Ovary (tissue), 9 donors: ENCODE measurements around the gene COL15A1. TPM values are rescaled to one million over a fixed set of nuclear protein-coding genes. Genes with fewer than 3 reads are reported as not detected.
"Not testable (repeated sequence)": the region's sequence is repeated elsewhere in the genome, so short reads cannot be mapped to it uniquely, and the experiment has no call there.

ENCODE experiments used
- DNase-seq, 5 donors: peaks; one replicate each; pipeline ENCODE4 v3.0.0-alpha.2; 2019 to 2020
- H3K27ac ChIP-seq, 2 donors: fragments of 200-600 bp; one replicate each; pipeline versions ENCODE4 v1.5.1 to v1.8.0; 2019 to 2022
- H3K27me3 ChIP-seq: fragments of 200-600 bp; one replicate; pipeline ENCODE4 v1.8.0; 2022
- H3K36me3 ChIP-seq: fragments of 200-600 bp; sonication (generic); one replicate; pipeline ENCODE4 v1.5.1; 2019
- H3K4me1 ChIP-seq: one replicate; pipeline ENCODE4 v1.8.1; 2013; ENCODE audit warnings: mild to moderate bottlenecking, moderate library complexity; ENCODE audit not compliant: insufficient read depth
- H3K4me3 ChIP-seq: fragments of 200-600 bp; sonication (generic); one replicate; pipeline ENCODE4 v1.5.1; 2017
- H3K9me3 ChIP-seq, 2 donors: fragments of 200-600 bp in 1 of 2; sonication (generic) in 1 of 2; one replicate each; pipeline versions ENCODE4 v1.5.1 to v1.8.1; 2013 to 2019; ENCODE audit warnings: mild to moderate bottlenecking in 1 of 2, moderate library complexity in 1 of 2
- EP300 ChIP-seq: sonication (generic); formaldehyde crosslinking; IDR thresholded peaks from one replicate; pipeline ENCODE4 v1.6.1; 2017; ENCODE audit warnings: antibody characterized with exemption
- POLR2A ChIP-seq: fragments of 450-650 bp; IDR thresholded peaks from one replicate; pipeline ENCODE4 v1.6.1; 2017; ENCODE audit warnings: antibody characterized with exemption, mild to moderate bottlenecking, moderate library complexity
- WGBS, 3 donors: extraction: QIAGEN DNeasy Blood & Tissue Kit in 1 of 3; methylation state at CpG; one replicate each; pipeline versions ENCODE4 v1.1.5 to v1.1.7; 2013 to 2017; 5-methylcytosine and 5-hydroxymethylcytosine counted together
- intact Hi-C, 4 donors: fragments of 100-400 bp; cut with DNase I; formaldehyde crosslinking; loops; one replicate each; pipeline versions ENCODE4 v1.11.0 to v1.15.1; 2022 to 2023
- polyA plus RNA-seq, 2 donors: library from polyadenylated mRNA; stranded (reverse); fragments of 200-250 nt in 1 of 2; fragments of 350-450 nt in 1 of 2; fragmentation: Illumina TruSeq in 1 of 2; extraction: RNeasy Lipid Tissue Mini Kit (QIAGEN cat#74804) in 1 of 2; gene quantifications; one replicate each; pipeline ENCODE4 v1.2.3, GENCODE V29; 2013 to 2014
- total RNA-seq, 7 donors: library from RNA; depleted of rRNA in 2 of 7; stranded (reverse); fragments of >200 nt in 2 of 7; fragmentation: NEBNext Ultra II Directional in 3 of 7; extraction: Animal tissue kit (Norgen Biotek cat#: 25700) in 3 of 7; gene quantifications; one replicate each; pipeline versions ENCODE4 v1.1.0 to v1.2.4, GENCODE V29; 2016 to 2023
- TF ChIP-seq, protein P1 (sequence below), 3 donors: fragments of 450-650 bp in 2 of 3; fragments of 200-600 bp in 1 of 3; IDR thresholded peaks; one replicate each; pipeline versions ENCODE4 v1.5.1 to v1.8.0; 2016 to 2022; ENCODE audit warnings: antibody characterized with exemption in 3 of 3, mild to moderate bottlenecking in 1 of 3
- donor health status: DM: no; HTN: no; CAD: no; lungs with moderate emphysema.
- donor health status: DM: no; HTN: no; CAD: no.
- donor health status: Bipolar disorder and iron deficiency.
- donor health status: DM: yes; HTN: yes; CAD: no.
- donor health status: DM: no; HTN: no; CAD: no.
- donor health status: DM: yes; HTN: yes; CAD: no.

Gene COL15A1
- total and polyA plus RNA-seq, 9 donors, result 12.8 to 195 (median 48.6) TPM

GRCh38 chr9:98907055-98907454 lies 36.7 kb upstream of the COL15A1 start:
- Histone ChIP-seq H3K9me3 (no peaks in the 10 kb centered on the region), H3K27me3 (no peaks in the 10 kb centered on the region), H3K36me3 (no peaks in the 10 kb centered on the region), H3K4me1 (peaks cover 16% of the 10 kb centered on the region), H3K27ac (no peak overlapping the region), H3K4me3 (no peak overlapping the region)
- DNase-seq, result no peak
- 61 to 75% (median 67%) methylated on average over 4 of the region's 4 CpGs for WGBS, 3 donors
- intact Hi-C loops, result no loop called here
- TF ChIP-seq, protein P1, sequence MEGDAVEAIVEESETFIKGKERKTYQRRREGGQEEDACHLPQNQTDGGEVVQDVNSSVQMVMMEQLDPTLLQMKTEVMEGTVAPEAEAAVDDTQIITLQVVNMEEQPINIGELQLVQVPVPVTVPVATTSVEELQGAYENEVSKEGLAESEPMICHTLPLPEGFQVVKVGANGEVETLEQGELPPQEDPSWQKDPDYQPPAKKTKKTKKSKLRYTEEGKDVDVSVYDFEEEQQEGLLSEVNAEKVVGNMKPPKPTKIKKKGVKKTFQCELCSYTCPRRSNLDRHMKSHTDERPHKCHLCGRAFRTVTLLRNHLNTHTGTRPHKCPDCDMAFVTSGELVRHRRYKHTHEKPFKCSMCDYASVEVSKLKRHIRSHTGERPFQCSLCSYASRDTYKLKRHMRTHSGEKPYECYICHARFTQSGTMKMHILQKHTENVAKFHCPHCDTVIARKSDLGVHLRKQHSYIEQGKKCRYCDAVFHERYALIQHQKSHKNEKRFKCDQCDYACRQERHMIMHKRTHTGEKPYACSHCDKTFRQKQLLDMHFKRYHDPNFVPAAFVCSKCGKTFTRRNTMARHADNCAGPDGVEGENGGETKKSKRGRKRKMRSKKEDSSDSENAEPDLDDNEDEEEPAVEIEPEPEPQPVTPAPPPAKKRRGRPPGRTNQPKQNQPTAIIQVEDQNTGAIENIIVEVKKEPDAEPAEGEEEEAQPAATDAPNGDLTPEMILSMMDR (IDR thresholded peaks at IDR 0.05), result no peak
- TF ChIP-seq POLR2A (no peak), EP300 (no peak)

DNA sequence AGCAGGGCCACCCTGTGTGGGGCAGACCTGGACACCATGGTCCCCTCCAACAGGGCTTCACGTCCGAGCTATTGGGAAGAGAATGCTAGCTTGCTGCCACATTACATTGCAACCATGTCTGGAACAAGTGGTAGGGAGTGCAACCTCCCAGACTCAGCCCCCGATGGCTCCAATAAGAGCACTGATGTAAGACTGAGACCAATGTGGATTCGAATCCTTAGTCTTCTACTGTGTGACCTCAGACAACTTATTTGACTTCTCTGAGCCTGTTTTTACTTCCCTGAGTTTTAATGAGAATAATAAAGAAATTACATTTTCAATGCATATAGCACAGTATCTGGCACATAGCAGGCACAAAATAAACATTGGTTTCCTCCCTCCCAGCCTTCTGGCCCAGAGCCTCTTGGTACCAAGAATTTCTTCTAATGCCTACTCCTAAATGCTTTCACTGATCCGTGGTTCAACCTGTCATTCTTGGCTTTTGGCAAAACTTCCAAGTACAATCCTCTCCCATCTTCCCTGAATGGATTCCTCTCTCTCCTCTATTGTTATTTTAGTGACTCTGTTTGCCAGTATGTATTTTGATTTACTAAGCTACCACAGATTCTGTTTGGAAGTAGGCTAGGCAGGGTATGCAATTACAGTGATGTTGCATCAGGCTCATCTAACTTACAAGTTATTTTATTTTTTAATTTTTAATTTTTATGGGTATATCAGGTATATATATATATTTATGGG lies 34.6 kb upstream of the COL15A1 start:
- Histone ChIP-seq H3K4me3 (no peak overlapping the region), H3K36me3 (no peaks in the 10 kb centered on the region), H3K9me3 (no peaks in the 10 kb centered on the region), H3K27me3 (no peaks in the 10 kb centered on the region), H3K4me1 (peaks cover 16% of the 10 kb centered on the region), H3K27ac (peak overlapping the region; percentile 11 to 70)
- WGBS, 3 donors, result 40 to 47% (median 41%) methylated on average over 5 of the region's 5 CpGs
- TF ChIP-seq, protein P1 (IDR thresholded peaks at IDR 0.05), result no peak
- TF ChIP-seq EP300 (no peak), POLR2A (no peak)
- intact Hi-C loops, result no loop called here
- no peak for DNase-seq

DNA sequence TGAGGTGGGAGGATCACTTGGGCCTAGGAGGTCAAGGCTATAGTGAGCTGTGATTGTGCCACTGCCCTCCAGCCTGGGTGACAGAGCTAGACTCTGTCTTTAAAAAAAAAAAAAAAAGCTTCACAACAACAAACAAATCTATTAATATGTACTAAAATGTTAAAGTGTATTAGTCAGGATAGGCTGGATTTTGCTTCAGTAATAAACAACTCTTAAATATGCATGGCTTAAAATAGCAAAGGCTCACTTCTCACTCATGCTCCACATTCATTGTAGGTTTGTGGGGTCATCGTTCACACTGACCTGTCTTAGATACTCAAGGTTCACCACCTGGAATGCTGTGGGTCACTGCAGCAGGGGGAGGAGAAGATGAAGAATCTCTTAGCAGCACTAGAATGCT lies 33.8 kb upstream of the COL15A1 start:
- no peaks in the 10 kb centered on the region for H3K27me3 ChIP-seq
- no peak overlapping the region for H3K4me3 ChIP-seq
- no peaks in the 10 kb centered on the region for H3K9me3 ChIP-seq
- TF ChIP-seq EP300, result no peak
- no peak for TF ChIP-seq POLR2A
- TF ChIP-seq, protein P1 (IDR thresholded peaks at IDR 0.05), result no peak
- intact Hi-C loops, result no loop called here
- no peak overlapping the region for H3K27ac ChIP-seq
- no peak for DNase-seq
- 75 to 96% (median 88%) methylated on average over 1 of the region's 1 CpG for WGBS, 3 donors
- H3K4me1 ChIP-seq, result peaks cover 16% of the 10 kb centered on the region
- H3K36me3 ChIP-seq, result no peaks in the 10 kb centered on the region

GRCh38 chr9:98911042-98911441 lies 32.7 kb upstream of the COL15A1 start:
- WGBS, 3 donors, result 35 to 59% (median 55%) methylated on average over 5 of the region's 5 CpGs
- H3K27ac ChIP-seq, result no peak overlapping the region
- TF ChIP-seq, protein P1 (IDR thresholded peaks at IDR 0.05), result no peak
- TF ChIP-seq POLR2A, result no peak
- TF ChIP-seq EP300, result no peak
- intact Hi-C loops, result no loop called here
- peaks cover 16% of the 10 kb centered on the region for H3K4me1 ChIP-seq
- no peaks in the 10 kb centered on the region for H3K9me3 ChIP-seq
- no peak for DNase-seq
- H3K36me3 ChIP-seq, result no peaks in the 10 kb centered on the region
- no peak overlapping the region for H3K4me3 ChIP-seq
- H3K27me3 ChIP-seq, result no peaks in the 10 kb centered on the region

DNA sequence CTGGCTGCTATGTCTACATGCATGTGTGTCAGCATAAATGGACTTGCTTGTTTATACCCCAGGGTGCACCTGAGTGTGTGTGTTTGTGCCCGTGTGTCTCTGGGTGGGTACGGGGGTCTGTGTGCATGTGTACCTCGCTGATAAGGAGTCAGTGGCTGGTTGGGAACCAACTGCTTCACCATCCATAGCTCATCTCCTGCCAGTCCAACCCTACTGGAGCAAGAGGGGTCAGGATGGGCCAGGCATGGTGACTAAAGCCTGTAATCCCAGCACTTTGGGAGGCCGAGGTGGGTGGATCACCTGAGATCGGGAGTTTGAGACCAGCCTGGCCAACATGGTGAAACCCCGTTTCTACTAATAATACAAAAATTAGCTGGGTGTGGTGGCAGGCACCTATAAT lies 32.0 kb upstream of the COL15A1 start:
- H3K27ac ChIP-seq, H3K36me3 ChIP-seq, intact Hi-C loops, H3K9me3 ChIP-seq, H3K4me3 ChIP-seq, H3K27me3 ChIP-seq, DNase-seq: not testable (repeated sequence)
- peaks cover 12% of the 10 kb centered on the region for H3K4me1 ChIP-seq
- WGBS, 3 donors, result 85 to 93% (median 86%) methylated on average over 6 of the region's 6 CpGs
